ENCODE measurements around the gene FOSL2.

DNA sequence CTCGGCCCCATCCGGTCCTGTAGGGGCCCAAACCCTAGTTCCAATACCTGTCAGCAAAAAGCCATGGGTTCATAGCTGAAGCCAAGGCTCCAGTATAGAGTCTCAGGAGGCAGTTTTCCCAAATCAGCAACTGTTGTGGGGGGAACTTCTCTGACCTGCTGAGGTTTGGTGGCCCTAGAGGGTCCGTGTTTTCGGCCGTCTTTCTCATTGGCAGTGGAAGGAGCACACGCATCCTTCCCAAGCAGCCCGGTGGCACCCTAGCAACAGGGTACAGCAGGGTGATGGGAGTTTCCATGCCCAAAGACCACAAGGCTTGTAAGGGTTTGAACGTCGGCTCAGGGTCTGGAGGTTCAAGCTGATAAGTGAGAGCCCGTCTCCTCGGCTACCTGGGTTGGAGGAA lies 6.6 kb downstream of the FOSL2 start:
- TF ChIP-seq CTCF (IDR thresholded peaks at IDR 0.05 in 8 of 11, conservative IDR thresholded peaks at IDR 0.05 in 3 of 11): no peak
- no peak for TF ChIP-seq POLR2A (IDR thresholded peaks at IDR 0.05)
- peak in 1 of 3 donors; percentile 59 for TF ChIP-seq POLR2AphosphoS5 (IDR thresholded peaks at IDR 0.05)

Measured in spleen (tissue), 7 donors.